GM19372 (cell line): ENCODE data around the gene ZNF644.
"Not testable (repeated sequence)": the region's sequence is repeated elsewhere in the genome, so short reads cannot be mapped to it uniquely, and the experiment has no call there.

ENCODE experiments used
- ATAC-seq: cut with Tn5 transposase; IDR thresholded peaks from one replicate; pipeline ENCODE4 v1.9.1; 2021; ENCODE audit warnings: mild to moderate bottlenecking, low read depth, moderate library complexity; ENCODE audit not compliant: unreplicated experiment

ZNF644 gene

GRCh38 chr1:90940746-90941145, 81.1 kb downstream of the ZNF644 start:
- ATAC-seq, result no peak

GRCh38 chr1:90936731-90937130, 85.1 kb downstream of the ZNF644 start:
- ATAC-seq, result no peak

GRCh38 chr1:90936061-90936460, 85.8 kb downstream of the ZNF644 start:
- no peak for ATAC-seq

- not testable (repeated sequence) for ATAC-seq
Measured at GRCh38 chr1:90928231-90928630, 93.6 kb downstream of the ZNF644 start.

GRCh38 chr1:90927674-90928073, 94.2 kb downstream of the ZNF644 start:
- not testable (repeated sequence) for ATAC-seq

GRCh38 chr1:90926971-90927370, 94.9 kb downstream of the ZNF644 start:
- no peak for ATAC-seq

GRCh38 chr1:90925928-90926869, 95.6 kb downstream of the ZNF644 start:
- no peak for ATAC-seq

GRCh38 chr1:90924982-90925381, 96.9 kb downstream of the ZNF644 start:
- ATAC-seq, result no peak

GRCh38 chr1:90922996-90923395, 98.8 kb downstream of the ZNF644 start:
- no peak for ATAC-seq

GRCh38 chr1:90922202-90922601, 99.6 kb downstream of the ZNF644 start:
- ATAC-seq, result no peak

- no peak for ATAC-seq
Measured at GRCh38 chr1:90919900-90920299, 101.9 kb downstream of the ZNF644 start.

- no peak for ATAC-seq
Measured at GRCh38 chr1:90919190-90919719, 102.6 kb downstream of the ZNF644 start.

- no peak for ATAC-seq
Measured at GRCh38 chr1:90911353-90911752, 110.5 kb downstream of the ZNF644 start.

- ATAC-seq, result no peak
Measured at GRCh38 chr1:90902672-90903071, 119.2 kb downstream of the ZNF644 start.

GRCh38 chr1:90899263-90899662, 122.6 kb downstream of the ZNF644 start:
- no peak for ATAC-seq

- not testable (repeated sequence) for ATAC-seq
Measured at GRCh38 chr1:90893679-90894078, 128.2 kb downstream of the ZNF644 start.

- not testable (repeated sequence) for ATAC-seq
Measured at GRCh38 chr1:90892884-90893283, 129.0 kb downstream of the ZNF644 start.

- not testable (repeated sequence) for ATAC-seq
Measured at GRCh38 chr1:90892196-90892595, 129.6 kb downstream of the ZNF644 start.

GRCh38 chr1:90891756-90892155, 130.1 kb downstream of the ZNF644 start:
- not testable (repeated sequence) for ATAC-seq

- ATAC-seq, result no peak
Measured at GRCh38 chr1:90882221-90882620, 139.6 kb downstream of the ZNF644 start.

- no peak for ATAC-seq
Measured at GRCh38 chr1:90881034-90881433, 140.8 kb downstream of the ZNF644 start.

GRCh38 chr1:90879281-90879680, 142.6 kb downstream of the ZNF644 start:
- ATAC-seq, result no peak
